Stimulated activated CD8-positive, alpha-beta memory T cell treated with anti-CD3 and anti-CD28 coated beads, Interleukin-2, amount 100 ng/mL, for 1 hour (primary cell): ENCODE results near the gene ASB6.

ENCODE experiments used
- DNase-seq, 2 donors: peaks; one replicate each; pipeline ENCODE4 v3.0.0-alpha.2; 2020; ENCODE audit warnings: low read depth in 2 of 2

The ASB6 gene

GRCh38 chr9:129641750-129642585 is at the start of gene ASB6:
ASB6 (minus strand) TSS chr9:129642151; CDS start chr9:129641999, 152 bp downstream.
- DNase-seq = peak; percentile 85 to 90

- no peak for DNase-seq
Observed at GRCh38 chr9:129688285-129689043, 46.5 kb upstream of the ASB6 start.

- no peak for DNase-seq
Observed at GRCh38 chr9:129687391-129687790, 45.4 kb upstream of the ASB6 start.

- no peak for DNase-seq
Observed at GRCh38 chr9:129686736-129687135, 44.8 kb upstream of the ASB6 start.

GRCh38 chr9:129685933-129686259 is 43.9 kb upstream of the ASB6 start:
- no peak for DNase-seq

- DNase-seq = no peak
Observed at GRCh38 chr9:129685220-129685932, 43.4 kb upstream of the ASB6 start.

GRCh38 chr9:129682381-129682780 is 40.4 kb upstream of the ASB6 start:
- no peak for DNase-seq

- no peak for DNase-seq
Observed at GRCh38 chr9:129681924-129682323, 40.0 kb upstream of the ASB6 start.

GRCh38 chr9:129679537-129679936 is 37.6 kb upstream of the ASB6 start:
- DNase-seq = no peak

GRCh38 chr9:129678844-129679243 is 36.9 kb upstream of the ASB6 start:
- no peak for DNase-seq

- DNase-seq = no peak
Observed at GRCh38 chr9:129677456-129677855, 35.5 kb upstream of the ASB6 start.

GRCh38 chr9:129676975-129677374 is 35.0 kb upstream of the ASB6 start:
- DNase-seq = no peak

GRCh38 chr9:129676287-129676686 is 34.3 kb upstream of the ASB6 start:
- DNase-seq = no peak

GRCh38 chr9:129675620-129676019 is 33.7 kb upstream of the ASB6 start:
- DNase-seq = no peak

- DNase-seq = no peak
Observed at GRCh38 chr9:129674229-129674628, 32.3 kb upstream of the ASB6 start.

- no peak for DNase-seq
Observed at GRCh38 chr9:129673602-129674001, 31.7 kb upstream of the ASB6 start.

- DNase-seq = no peak
Observed at GRCh38 chr9:129672702-129673101, 30.8 kb upstream of the ASB6 start.

GRCh38 chr9:129671519-129671918 is 29.6 kb upstream of the ASB6 start:
- no peak for DNase-seq

- DNase-seq = no peak
Observed at GRCh38 chr9:129671065-129671464, 29.1 kb upstream of the ASB6 start.

GRCh38 chr9:129669946-129670345 is 28.0 kb upstream of the ASB6 start:
- DNase-seq = no peak

GRCh38 chr9:129669141-129669718 is 27.3 kb upstream of the ASB6 start:
- DNase-seq = no peak

GRCh38 chr9:129667850-129668249 is 25.9 kb upstream of the ASB6 start:
- no peak for DNase-seq
